ENCODE results near the gene ASF1B. TPM values are rescaled to one million over a fixed set of nuclear protein-coding genes. Genes with fewer than 3 reads are reported as not detected.

The ASF1B gene
- total and polyA plus RNA-seq, 2 donors (not counting 1 experiment from before 2014, with no cell fraction given), result 2.6 to 6.5 TPM

- no peak for TF ChIP-seq CTCF (conservative IDR thresholded peaks at IDR 0.05 in 1 of 2, IDR thresholded peaks at IDR 0.05 in 1 of 2; ENCODE audit: low read depth in 1 of 2, low read length in 2 of 2)
- TF ChIP-seq EZH2 (IDR thresholded peaks at IDR 0.05; ENCODE audit: low read length, missing control alignments), result no peak
- peak overlapping the region in 1 of 4 experiments; percentile 14 for H3K4me3 ChIP-seq (replicated peaks in 1 of 4; ENCODE audit: control extremely low read depth in 1 of 4, insufficient read depth in 1 of 4, low read depth in 3 of 4, low read length in 4 of 4)
- H3K79me2 ChIP-seq (ENCODE audit: control insufficient read depth, insufficient read depth, low read length), result peaks cover 50% of the 10 kb centered on the region
- peaks cover 24% of the 10 kb centered on the region for H3K4me1 ChIP-seq (ENCODE audit: control insufficient read depth, extremely low read depth, insufficient read depth, low read length)
- no peaks in the 10 kb centered on the region for H3K9me3 ChIP-seq (ENCODE audit: control insufficient read depth, insufficient read depth, low read depth, low read length)
- peak overlapping the region; percentile 82 for H3K27ac ChIP-seq (ENCODE audit: insufficient read depth, low read length)
- no peak for DNase-seq (ENCODE audit: low read depth in 2 of 2)
- peak overlapping the region; percentile 23 for H3K9ac ChIP-seq (ENCODE audit: insufficient read depth, low read length)
- no peaks in the 10 kb centered on the region for H4K20me1 ChIP-seq (ENCODE audit: control insufficient read depth, extremely low read depth, insufficient read depth, low read length)
- peak overlapping the region; percentile 75 for H3K4me2 ChIP-seq (ENCODE audit: extremely low read depth, insufficient read depth, low read length)
- H2AFZ ChIP-seq (ENCODE audit: low read length), result peak overlapping the region; percentile 38
- peaks cover 2% of the 10 kb centered on the region for H3K36me3 ChIP-seq (ENCODE audit: control insufficient read depth, insufficient read depth, low read length)
- H3K27me3 ChIP-seq (ENCODE audit: control insufficient read depth, insufficient read depth, low read length), result no peaks in the 10 kb centered on the region
Observed at GRCh38 chr19:14112809-14113385, 23.5 kb downstream of the ASF1B start.

GRCh38 chr19:14112051-14112808, 24.2 kb downstream of the ASF1B start:
- no peaks in the 10 kb centered on the region for H3K27me3 ChIP-seq (ENCODE audit: control insufficient read depth, insufficient read depth, low read length)
- no peak overlapping the region for H3K9ac ChIP-seq (ENCODE audit: insufficient read depth, low read length)
- TF ChIP-seq CTCF (conservative IDR thresholded peaks at IDR 0.05 in 1 of 2, IDR thresholded peaks at IDR 0.05 in 1 of 2; ENCODE audit: low read depth in 1 of 2, low read length in 2 of 2), result no peak
- no peak for TF ChIP-seq EZH2 (IDR thresholded peaks at IDR 0.05; ENCODE audit: low read length, missing control alignments)
- peak overlapping the region; percentile 38 for H2AFZ ChIP-seq (ENCODE audit: low read length)
- peak overlapping the region; percentile 75 for H3K4me2 ChIP-seq (ENCODE audit: extremely low read depth, insufficient read depth, low read length)
- DNase-seq (ENCODE audit: low read depth in 2 of 2), result no peak
- H3K9me3 ChIP-seq (ENCODE audit: control insufficient read depth, insufficient read depth, low read depth, low read length), result no peaks in the 10 kb centered on the region
- peaks cover 49% of the 10 kb centered on the region for H3K79me2 ChIP-seq (ENCODE audit: control insufficient read depth, insufficient read depth, low read length)
- peaks cover 2% of the 10 kb centered on the region for H3K36me3 ChIP-seq (ENCODE audit: control insufficient read depth, insufficient read depth, low read length)
- H3K27ac ChIP-seq (ENCODE audit: insufficient read depth, low read length), result peak overlapping the region; percentile 82
- no peak overlapping the region for H3K4me3 ChIP-seq (replicated peaks in 1 of 4; ENCODE audit: control extremely low read depth in 1 of 4, insufficient read depth in 1 of 4, low read depth in 3 of 4, low read length in 4 of 4)
- no peaks in the 10 kb centered on the region for H4K20me1 ChIP-seq (ENCODE audit: control insufficient read depth, extremely low read depth, insufficient read depth, low read length)
- H3K4me1 ChIP-seq (ENCODE audit: control insufficient read depth, extremely low read depth, insufficient read depth, low read length), result peaks cover 24% of the 10 kb centered on the region

- TF ChIP-seq CTCF (conservative IDR thresholded peaks at IDR 0.05 in 1 of 2, IDR thresholded peaks at IDR 0.05 in 1 of 2; ENCODE audit: low read depth in 1 of 2, low read length in 2 of 2) (no peak), EZH2 (IDR thresholded peaks at IDR 0.05; ENCODE audit: low read length, missing control alignments) (no peak)
- no peaks in the 10 kb centered on the region for H4K20me1 ChIP-seq (ENCODE audit: control insufficient read depth, extremely low read depth, insufficient read depth, low read length)
- H3K27ac ChIP-seq (ENCODE audit: insufficient read depth, low read length), result no peak overlapping the region
- peaks cover 24% of the 10 kb centered on the region for H3K4me1 ChIP-seq (ENCODE audit: control insufficient read depth, extremely low read depth, insufficient read depth, low read length)
- peaks cover 42% of the 10 kb centered on the region for H3K79me2 ChIP-seq (ENCODE audit: control insufficient read depth, insufficient read depth, low read length)
- DNase-seq (ENCODE audit: low read depth in 2 of 2), result no peak
- H3K4me2 ChIP-seq (ENCODE audit: extremely low read depth, insufficient read depth, low read length), result no peak overlapping the region
- H3K27me3 ChIP-seq (ENCODE audit: control insufficient read depth, insufficient read depth, low read length), result no peaks in the 10 kb centered on the region
- no peak overlapping the region for H3K4me3 ChIP-seq (replicated peaks in 1 of 4; ENCODE audit: control extremely low read depth in 1 of 4, insufficient read depth in 1 of 4, low read depth in 3 of 4, low read length in 4 of 4)
- peaks cover 2% of the 10 kb centered on the region for H3K36me3 ChIP-seq (ENCODE audit: control insufficient read depth, insufficient read depth, low read length)
- H3K9ac ChIP-seq (ENCODE audit: insufficient read depth, low read length), result no peak overlapping the region
- no peak overlapping the region for H2AFZ ChIP-seq (ENCODE audit: low read length)
- H3K9me3 ChIP-seq (ENCODE audit: control insufficient read depth, insufficient read depth, low read depth, low read length), result no peaks in the 10 kb centered on the region
Observed at GRCh38 chr19:14111486-14111885, 24.9 kb downstream of the ASF1B start.

All from fibroblast of lung (primary cell).